Sigmoid colon (tissue), 3 donors: Measurements from ENCODE around the gene PRIM1.

Experiments used
- POLR2A ChIP-seq, 2 donors: fragments of 450-650 bp; IDR thresholded peaks; one replicate each; pipeline ENCODE4 v1.6.1; 2016; ENCODE audit warnings: antibody characterized with exemption in 2 of 2, mild to moderate bottlenecking in 2 of 2, moderate library complexity in 2 of 2
- TF ChIP-seq, protein P1 (sequence below), 4 experiments: fragments of 450-650 bp in 3 of 4; fragments of 200-600 bp in 1 of 4; IDR thresholded peaks; one replicate each; pipeline ENCODE4 v1.5.1; 2016 to 2019; ENCODE audit warnings: antibody characterized with exemption in 4 of 4, mild to moderate bottlenecking in 3 of 4, moderate library complexity in 2 of 4

DNA sequence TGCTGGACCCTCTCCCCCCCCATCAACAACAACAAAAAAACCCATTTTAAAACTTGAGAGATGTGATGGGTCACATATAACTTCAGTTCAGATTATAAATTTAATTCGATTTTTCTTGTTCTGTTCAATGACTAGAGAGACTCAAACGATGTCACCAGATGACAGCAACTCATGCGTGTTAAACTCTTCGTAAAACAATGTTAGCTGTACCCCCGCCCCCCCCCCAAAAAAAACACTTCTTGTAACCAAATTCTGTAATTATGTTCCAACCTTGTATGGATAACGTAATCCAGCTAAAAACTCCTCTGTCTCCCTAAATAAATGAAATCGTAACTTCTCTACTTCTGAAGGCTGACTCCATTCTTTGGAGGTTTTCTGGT, 26.4 kb downstream of the PRIM1 start:
- TF ChIP-seq, protein P1, sequence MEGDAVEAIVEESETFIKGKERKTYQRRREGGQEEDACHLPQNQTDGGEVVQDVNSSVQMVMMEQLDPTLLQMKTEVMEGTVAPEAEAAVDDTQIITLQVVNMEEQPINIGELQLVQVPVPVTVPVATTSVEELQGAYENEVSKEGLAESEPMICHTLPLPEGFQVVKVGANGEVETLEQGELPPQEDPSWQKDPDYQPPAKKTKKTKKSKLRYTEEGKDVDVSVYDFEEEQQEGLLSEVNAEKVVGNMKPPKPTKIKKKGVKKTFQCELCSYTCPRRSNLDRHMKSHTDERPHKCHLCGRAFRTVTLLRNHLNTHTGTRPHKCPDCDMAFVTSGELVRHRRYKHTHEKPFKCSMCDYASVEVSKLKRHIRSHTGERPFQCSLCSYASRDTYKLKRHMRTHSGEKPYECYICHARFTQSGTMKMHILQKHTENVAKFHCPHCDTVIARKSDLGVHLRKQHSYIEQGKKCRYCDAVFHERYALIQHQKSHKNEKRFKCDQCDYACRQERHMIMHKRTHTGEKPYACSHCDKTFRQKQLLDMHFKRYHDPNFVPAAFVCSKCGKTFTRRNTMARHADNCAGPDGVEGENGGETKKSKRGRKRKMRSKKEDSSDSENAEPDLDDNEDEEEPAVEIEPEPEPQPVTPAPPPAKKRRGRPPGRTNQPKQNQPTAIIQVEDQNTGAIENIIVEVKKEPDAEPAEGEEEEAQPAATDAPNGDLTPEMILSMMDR (IDR thresholded peaks at IDR 0.05) = no peak
- TF ChIP-seq POLR2A (IDR thresholded peaks at IDR 0.05) = no peak
